NT2/D1 (cell line): ENCODE measurements around the gene BCL2.

Experiments
- SUZ12 ChIP-seq: IDR thresholded peaks from 2 replicates; pipeline ENCODE4 v1.6.1; 2011; ENCODE audit not compliant: insufficient read length, insufficient read depth; ENCODE audit errors: extremely low read depth
- YY1 ChIP-seq: IDR thresholded peaks from 2 replicates; pipeline ENCODE4 v1.6.1; 2011; ENCODE audit not compliant: insufficient read length, insufficient read depth
- ZNF274 ChIP-seq: IDR thresholded peaks from 2 replicates; pipeline ENCODE4 v1.6.1; 2011; ENCODE audit warnings: mild to moderate bottlenecking, low read depth, low read length

DNA sequence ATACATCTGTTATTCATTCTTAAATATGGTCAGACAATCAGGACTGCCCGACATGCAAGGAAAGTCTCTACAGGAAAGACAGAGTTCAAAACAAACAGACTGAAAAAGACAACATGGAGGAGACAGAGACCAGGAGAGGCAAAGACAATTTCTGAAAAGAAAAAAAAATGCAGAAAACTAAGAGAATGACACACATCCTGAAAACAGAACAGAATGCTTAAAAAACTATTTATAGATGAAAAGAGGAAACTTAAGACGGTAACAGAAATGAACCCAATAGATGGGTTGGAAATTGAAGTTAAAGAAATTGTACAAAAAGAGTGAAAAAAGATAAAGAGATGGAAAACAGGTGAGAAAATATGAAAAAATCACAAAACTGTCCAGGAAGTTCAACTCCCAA, 95.7 kb downstream of the BCL2 start:
- TF ChIP-seq YY1 (no peak), SUZ12 (no peak), ZNF274 (no peak)
